GM18498 (cell line): ENCODE data around the gene OSTC.
"Not testable (repeated sequence)": the region's sequence is repeated elsewhere in the genome, so short reads cannot be mapped to it uniquely, and the experiment has no call there.

Experiments
- ATAC-seq: cut with Tn5 transposase; IDR thresholded peaks from one replicate; pipeline ENCODE4 v1.9.1; 2021; ENCODE audit warnings: mild to moderate bottlenecking, moderate library complexity; ENCODE audit not compliant: unreplicated experiment

Gene OSTC

GRCh38 chr4:108710578-108710977 is 60.2 kb downstream of the OSTC start:
- not testable (repeated sequence) for ATAC-seq

GRCh38 chr4:108714880-108715279 is 64.5 kb downstream of the OSTC start:
- no peak for ATAC-seq

- ATAC-seq: no peak
Observed at GRCh38 chr4:108716340-108716739, 65.9 kb downstream of the OSTC start.

DNA sequence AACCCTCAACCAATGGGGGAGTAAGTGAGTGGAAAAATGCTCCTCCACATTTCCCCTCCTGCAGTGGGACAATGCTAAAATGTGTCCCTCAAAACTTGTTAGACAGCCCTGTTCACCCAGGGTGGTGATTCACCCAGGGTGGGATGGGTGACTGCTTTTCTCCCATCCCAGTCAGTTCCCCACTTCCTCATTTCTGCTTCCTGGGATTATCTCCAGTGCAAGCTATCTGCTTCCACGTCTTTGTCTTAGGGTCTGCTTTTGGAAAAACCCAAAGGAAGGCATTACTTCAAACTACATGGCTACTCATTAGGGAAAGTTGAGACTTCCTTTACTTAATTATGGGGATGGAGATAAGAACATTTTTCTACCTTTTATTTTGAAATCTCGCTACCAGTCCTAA is 67.0 kb downstream of the OSTC start:
- ATAC-seq: no peak
